ENCODE results near the gene TMPRSS11E. TPM values are rescaled to one million over a fixed set of nuclear protein-coding genes. Genes with fewer than 3 reads are reported as not detected.

Gene TMPRSS11E
- total RNA-seq, 1 donor from 2014 or later = 0.41 TPM

GRCh38 chr4:68463796-68464195, 16.5 kb downstream of the TMPRSS11E start:
- no peaks in the 10 kb centered on the region for H3K27me3 Mint-ChIP-seq (ENCODE audit: low read depth, unreplicated experiment)
- Histone ChIP-seq H4K20me1 (ENCODE audit: insufficient read depth, low read length) (no peaks in the 10 kb centered on the region), H3K79me2 (ENCODE audit: insufficient read depth, low read length) (no peaks in the 10 kb centered on the region), H3K36me3 (ENCODE audit: insufficient read depth, low read length) (no peaks in the 10 kb centered on the region), H3K27ac (ENCODE audit: low read depth, low read length) (no peak overlapping the region), H3K4me2 (ENCODE audit: low read length) (peak overlapping the region; percentile 11), H3K4me1 (ENCODE audit: insufficient read depth, low read length) (peaks cover 26% of the 10 kb centered on the region), H3K9me3 (ENCODE audit: insufficient read depth, low read depth, low read length) (no peaks in the 10 kb centered on the region), H3K27me3 (ENCODE audit: insufficient read depth, low read length) (no peaks in the 10 kb centered on the region), H3K4me3 (ENCODE audit: insufficient read depth, low read depth, low read length) (no peak overlapping the region), H3K9ac (ENCODE audit: low read length) (peak overlapping the region; percentile 15), H2AFZ (ENCODE audit: low read depth, low read length) (no peak overlapping the region)
- H3K9me3 Mint-ChIP-seq (ENCODE audit: unreplicated experiment) = no peaks in the 10 kb centered on the region
- H3K4me3 Mint-ChIP-seq (ENCODE audit: unreplicated experiment) = no peak overlapping the region
- no peak for FAIRE-seq
- peak; percentile 62 for DNase-seq (ENCODE audit: low read depth)
- H3K36me3 Mint-ChIP-seq (ENCODE audit: low read depth, unreplicated experiment) = no peaks in the 10 kb centered on the region
- peaks cover 24% of the 10 kb centered on the region for H3K4me1 Mint-ChIP-seq (ENCODE audit: low read depth, unreplicated experiment)
- no peak overlapping the region for H3K27ac Mint-ChIP-seq (ENCODE audit: unreplicated experiment)
- no peak for TF ChIP-seq CTCF (IDR thresholded peaks at IDR 0.05; ENCODE audit: insufficient read depth, low read depth, low read length)
- no peak for TF ChIP-seq EZH2 (IDR thresholded peaks at IDR 0.05; ENCODE audit: insufficient read depth, low read length)

GRCh38 chr4:68465058-68465457, 17.8 kb downstream of the TMPRSS11E start:
- no peaks in the 10 kb centered on the region for H3K79me2 ChIP-seq (ENCODE audit: insufficient read depth, low read length)
- Mint-ChIP-seq H3K27ac (ENCODE audit: unreplicated experiment) (peak overlapping the region; percentile 15), H3K36me3 (ENCODE audit: low read depth, unreplicated experiment) (no peaks in the 10 kb centered on the region), H3K4me1 (ENCODE audit: low read depth, unreplicated experiment) (peaks cover 24% of the 10 kb centered on the region), H3K27me3 (ENCODE audit: low read depth, unreplicated experiment) (no peaks in the 10 kb centered on the region), H3K9me3 (ENCODE audit: unreplicated experiment) (no peaks in the 10 kb centered on the region), H3K4me3 (ENCODE audit: unreplicated experiment) (no peak overlapping the region)
- no peak overlapping the region for H3K9ac ChIP-seq (ENCODE audit: low read length)
- peaks cover 26% of the 10 kb centered on the region for H3K4me1 ChIP-seq (ENCODE audit: insufficient read depth, low read length)
- no peak for TF ChIP-seq CTCF (IDR thresholded peaks at IDR 0.05; ENCODE audit: insufficient read depth, low read depth, low read length)
- no peak for TF ChIP-seq EZH2 (IDR thresholded peaks at IDR 0.05; ENCODE audit: insufficient read depth, low read length)
- H3K4me2 ChIP-seq (ENCODE audit: low read length) = no peak overlapping the region
- DNase-seq (ENCODE audit: low read depth) = no peak
- H3K36me3 ChIP-seq (ENCODE audit: insufficient read depth, low read length) = no peaks in the 10 kb centered on the region
- no peaks in the 10 kb centered on the region for H3K9me3 ChIP-seq (ENCODE audit: insufficient read depth, low read depth, low read length)
- H4K20me1 ChIP-seq (ENCODE audit: insufficient read depth, low read length) = no peaks in the 10 kb centered on the region
- no peak overlapping the region for H3K4me3 ChIP-seq (ENCODE audit: insufficient read depth, low read depth, low read length)
- H2AFZ ChIP-seq (ENCODE audit: low read depth, low read length) = no peak overlapping the region
- no peak overlapping the region for H3K27ac ChIP-seq (ENCODE audit: low read depth, low read length)
- FAIRE-seq = no peak
- no peaks in the 10 kb centered on the region for H3K27me3 ChIP-seq (ENCODE audit: insufficient read depth, low read length)

- Mint-ChIP-seq H3K36me3 (ENCODE audit: low read depth, unreplicated experiment) (no peaks in the 10 kb centered on the region), H3K4me3 (ENCODE audit: unreplicated experiment) (no peak overlapping the region), H3K9me3 (ENCODE audit: unreplicated experiment) (no peaks in the 10 kb centered on the region), H3K4me1 (ENCODE audit: low read depth, unreplicated experiment) (peaks cover 24% of the 10 kb centered on the region), H3K27ac (ENCODE audit: unreplicated experiment) (peak overlapping the region; percentile 22), H3K27me3 (ENCODE audit: low read depth, unreplicated experiment) (no peaks in the 10 kb centered on the region)
- no peaks in the 10 kb centered on the region for H3K9me3 ChIP-seq (ENCODE audit: insufficient read depth, low read depth, low read length)
- H3K79me2 ChIP-seq (ENCODE audit: insufficient read depth, low read length) = no peaks in the 10 kb centered on the region
- H3K4me2 ChIP-seq (ENCODE audit: low read length) = peak overlapping the region; percentile 60
- H2AFZ ChIP-seq (ENCODE audit: low read depth, low read length) = no peak overlapping the region
- no peaks in the 10 kb centered on the region for H3K36me3 ChIP-seq (ENCODE audit: insufficient read depth, low read length)
- peak; percentile 91 for DNase-seq (ENCODE audit: low read depth)
- H4K20me1 ChIP-seq (ENCODE audit: insufficient read depth, low read length) = no peaks in the 10 kb centered on the region
- no peaks in the 10 kb centered on the region for H3K27me3 ChIP-seq (ENCODE audit: insufficient read depth, low read length)
- H3K9ac ChIP-seq (ENCODE audit: low read length) = no peak overlapping the region
- H3K4me3 ChIP-seq (ENCODE audit: insufficient read depth, low read depth, low read length) = peak overlapping the region; percentile 8
- peaks cover 26% of the 10 kb centered on the region for H3K4me1 ChIP-seq (ENCODE audit: insufficient read depth, low read length)
- FAIRE-seq = peak; percentile 81
- no peak for TF ChIP-seq CTCF (IDR thresholded peaks at IDR 0.05; ENCODE audit: insufficient read depth, low read depth, low read length)
- TF ChIP-seq EZH2 (IDR thresholded peaks at IDR 0.05; ENCODE audit: insufficient read depth, low read length) = no peak
- H3K27ac ChIP-seq (ENCODE audit: low read depth, low read length) = peak overlapping the region; percentile 54
Measured at GRCh38 chr4:68466185-68466584, 18.9 kb downstream of the TMPRSS11E start.

All from astrocyte (in vitro differentiated cells and primary cell).